ENCODE data around the gene SIGLEC1.

DNA sequence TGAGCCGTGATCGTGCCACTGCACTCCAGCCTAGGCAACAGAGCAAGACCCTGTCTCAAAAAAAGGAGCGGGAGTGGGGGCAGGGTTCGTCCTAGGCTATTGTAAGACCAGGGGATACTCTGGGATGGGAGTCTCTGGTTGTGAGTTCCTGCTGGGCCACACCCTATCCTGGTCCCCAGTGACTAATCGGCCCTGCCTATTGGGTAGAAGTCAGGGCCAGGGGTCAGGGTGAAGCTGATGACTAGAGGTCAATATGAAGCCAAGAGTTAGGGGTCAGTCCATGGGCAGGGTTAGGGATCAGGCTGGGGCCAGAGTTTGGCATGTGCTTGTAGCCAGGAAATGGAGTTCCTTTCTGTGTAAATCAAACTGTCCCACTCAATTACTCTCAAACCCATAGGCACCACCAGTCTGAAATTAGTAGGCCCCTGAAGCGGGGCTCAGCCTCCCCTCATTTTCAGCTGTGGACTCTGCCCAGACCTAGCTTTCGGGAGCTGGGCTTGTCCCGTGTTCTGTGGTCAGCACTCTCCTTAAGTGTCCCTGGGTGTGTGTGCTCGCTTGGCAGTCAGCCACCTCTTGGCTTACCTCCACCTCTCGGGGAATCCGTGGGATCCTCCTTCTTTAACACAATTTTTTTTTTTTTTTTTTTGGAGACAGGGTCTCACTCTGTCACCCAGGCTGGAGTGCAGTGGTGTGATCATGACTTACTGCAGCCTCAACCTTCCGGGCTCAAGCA lies 21.9 kb upstream of the SIGLEC1 start:
- no peak for TF ChIP-seq CTCF (IDR thresholded peaks at IDR 0.05 in 2 of 3, conservative IDR thresholded peaks at IDR 0.05 in 1 of 3; ENCODE audit: borderline replicate concordance in 1 of 3, insufficient read depth in 1 of 3, low read depth in 2 of 3, low read length in 2 of 3)
- TF ChIP-seq POLR2A (IDR thresholded peaks at IDR 0.05; ENCODE audit: borderline replicate concordance, extremely low read depth, insufficient read depth, insufficient read length), result no peak
- no peak for TF ChIP-seq TCF7L2 (IDR thresholded peaks at IDR 0.05; ENCODE audit: borderline replicate concordance, extremely low read depth, insufficient read depth, insufficient read length)
- no peak for TF ChIP-seq CEBPB (IDR thresholded peaks at IDR 0.05; ENCODE audit: low read depth)
- TF ChIP-seq EZH2 (IDR thresholded peaks at IDR 0.05), result no peak
- TF ChIP-seq POLR2AphosphoS5 (IDR thresholded peaks at IDR 0.05; ENCODE audit: low read depth, low read length), result no peak
- TF ChIP-seq MAX (IDR thresholded peaks at IDR 0.05), result no peak
- no peak for TF ChIP-seq EZH2phosphoT487 (IDR thresholded peaks at IDR 0.05; ENCODE audit: borderline replicate concordance)
- no peak for TF ChIP-seq SRF (IDR thresholded peaks at IDR 0.05; ENCODE audit: low read depth)
- TF ChIP-seq ZFX (IDR thresholded peaks at IDR 0.05), result no peak
- no peak for TF ChIP-seq SIN3A (IDR thresholded peaks at IDR 0.05; ENCODE audit: low read depth)
- TF ChIP-seq, protein P1, sequence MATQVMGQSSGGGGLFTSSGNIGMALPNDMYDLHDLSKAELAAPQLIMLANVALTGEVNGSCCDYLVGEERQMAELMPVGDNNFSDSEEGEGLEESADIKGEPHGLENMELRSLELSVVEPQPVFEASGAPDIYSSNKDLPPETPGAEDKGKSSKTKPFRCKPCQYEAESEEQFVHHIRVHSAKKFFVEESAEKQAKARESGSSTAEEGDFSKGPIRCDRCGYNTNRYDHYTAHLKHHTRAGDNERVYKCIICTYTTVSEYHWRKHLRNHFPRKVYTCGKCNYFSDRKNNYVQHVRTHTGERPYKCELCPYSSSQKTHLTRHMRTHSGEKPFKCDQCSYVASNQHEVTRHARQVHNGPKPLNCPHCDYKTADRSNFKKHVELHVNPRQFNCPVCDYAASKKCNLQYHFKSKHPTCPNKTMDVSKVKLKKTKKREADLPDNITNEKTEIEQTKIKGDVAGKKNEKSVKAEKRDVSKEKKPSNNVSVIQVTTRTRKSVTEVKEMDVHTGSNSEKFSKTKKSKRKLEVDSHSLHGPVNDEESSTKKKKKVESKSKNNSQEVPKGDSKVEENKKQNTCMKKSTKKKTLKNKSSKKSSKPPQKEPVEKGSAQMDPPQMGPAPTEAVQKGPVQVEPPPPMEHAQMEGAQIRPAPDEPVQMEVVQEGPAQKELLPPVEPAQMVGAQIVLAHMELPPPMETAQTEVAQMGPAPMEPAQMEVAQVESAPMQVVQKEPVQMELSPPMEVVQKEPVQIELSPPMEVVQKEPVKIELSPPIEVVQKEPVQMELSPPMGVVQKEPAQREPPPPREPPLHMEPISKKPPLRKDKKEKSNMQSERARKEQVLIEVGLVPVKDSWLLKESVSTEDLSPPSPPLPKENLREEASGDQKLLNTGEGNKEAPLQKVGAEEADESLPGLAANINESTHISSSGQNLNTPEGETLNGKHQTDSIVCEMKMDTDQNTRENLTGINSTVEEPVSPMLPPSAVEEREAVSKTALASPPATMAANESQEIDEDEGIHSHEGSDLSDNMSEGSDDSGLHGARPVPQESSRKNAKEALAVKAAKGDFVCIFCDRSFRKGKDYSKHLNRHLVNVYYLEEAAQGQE (IDR thresholded peaks at IDR 0.05; ENCODE audit: low read depth), result no peak
